Stimulated activated CD4-positive, alpha-beta T cell treated with anti-CD3 and anti-CD28 coated beads, Interleukin-1b, Interleukin-23, amount 100 ng/mL, for 4 hours (primary cell): Measurements from ENCODE around the gene ZSWIM5.
A peak's percentile ranks its signal among the peaks of the same experiment; 100 is the strongest.
"Not testable (repeated sequence)": the region's sequence is repeated elsewhere in the genome, so short reads cannot be mapped to it uniquely, and the experiment has no call there.

Experiments
- DNase-seq, 2 donors: peaks; one replicate each; pipeline ENCODE4 v3.0.0-alpha.2; 2020; ENCODE audit warnings: low read depth in 2 of 2

The ZSWIM5 gene

GRCh38 chr1:45205011-45205909 lies 1.1 kb downstream of the ZSWIM5 start:
- DNase-seq, result peak in 1 of 2 donors; percentile 9

DNA sequence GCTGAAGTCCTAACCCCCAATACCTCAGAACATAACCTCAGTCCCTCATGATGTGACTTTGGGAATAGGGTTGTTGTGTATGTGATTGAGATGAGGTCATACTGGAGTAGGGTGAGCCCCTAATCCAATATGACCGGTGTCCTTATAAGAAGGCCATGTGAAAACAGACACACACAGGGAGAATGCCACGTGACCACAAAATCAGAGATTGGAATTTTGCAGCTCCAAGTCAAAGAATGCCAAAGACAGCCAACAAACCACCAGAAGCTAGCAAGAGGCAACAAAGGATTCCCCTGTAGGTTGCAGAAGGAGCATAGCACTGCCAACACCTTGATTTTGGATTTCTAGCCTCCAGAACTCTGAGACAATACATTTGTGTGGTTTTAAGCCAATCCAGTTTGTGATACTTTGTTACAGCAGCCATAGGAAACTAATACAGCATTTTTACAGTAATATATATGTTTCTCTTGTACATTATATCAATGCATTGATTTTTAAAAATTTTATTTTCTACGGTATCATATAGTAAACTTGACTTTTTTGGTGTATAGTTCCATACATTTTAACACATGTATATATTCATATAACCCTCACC lies 5.4 kb downstream of the ZSWIM5 start:
- no peak for DNase-seq

DNA sequence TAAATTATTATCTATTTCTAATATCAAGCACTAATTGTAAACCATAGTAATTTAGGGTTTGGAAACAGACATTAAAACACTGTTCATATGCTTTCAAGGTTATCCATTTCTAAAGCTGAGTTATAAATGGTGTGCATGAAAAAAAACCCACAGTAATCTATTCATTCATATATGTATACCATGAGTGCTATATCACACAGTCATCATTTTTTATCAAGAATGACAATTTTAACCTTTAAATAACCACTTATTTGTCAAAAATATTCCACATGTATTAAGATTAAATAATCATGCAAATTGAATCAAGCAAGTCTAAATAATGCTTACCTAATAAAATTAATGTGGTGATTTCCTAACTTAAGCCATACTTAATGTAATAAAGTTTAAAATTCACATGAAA lies 6.0 kb downstream of the ZSWIM5 start:
- no peak for DNase-seq

- no peak for DNase-seq
These were observed 8.2 kb downstream of the ZSWIM5 start for GRCh38 chr1:45198185-45198584.

- no peak for DNase-seq
These were observed 9.5 kb downstream of the ZSWIM5 start for GRCh38 chr1:45196863-45197262.

DNA sequence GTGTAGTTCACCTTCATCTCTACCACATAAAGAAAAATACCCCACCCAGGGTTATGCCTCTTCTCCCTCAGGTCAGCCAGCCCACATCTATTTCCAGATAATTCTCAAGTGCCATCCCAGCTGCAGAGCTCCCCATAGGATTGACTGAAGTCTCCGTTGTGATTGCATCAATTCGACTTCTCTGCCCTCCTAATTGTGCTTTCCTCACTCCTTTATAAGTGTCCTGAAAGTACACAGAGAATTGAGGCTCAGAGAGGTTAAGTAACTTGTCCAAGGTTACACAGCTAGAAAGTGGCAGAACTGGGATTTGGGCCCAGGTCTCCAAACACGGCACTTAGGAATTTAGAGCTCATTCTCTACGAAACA lies 15.0 kb downstream of the ZSWIM5 start:
- DNase-seq, result no peak

DNA sequence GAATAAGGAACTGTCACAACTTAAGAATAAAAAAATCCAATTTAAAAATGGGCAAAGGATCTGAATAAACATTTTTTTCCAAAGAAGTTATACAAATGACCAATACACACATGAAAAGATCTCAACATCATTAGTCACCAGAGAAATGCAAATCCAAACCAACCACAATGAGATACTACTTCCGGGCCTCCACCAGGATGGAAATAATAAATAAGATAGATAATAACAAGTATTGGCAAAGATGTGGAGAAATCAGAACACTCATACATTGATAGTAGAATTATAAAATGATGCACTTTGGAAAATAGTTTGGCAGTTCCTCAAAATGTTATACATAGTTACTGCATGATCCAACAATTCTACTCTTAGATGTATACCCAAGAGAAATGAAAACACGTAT lies 18.7 kb downstream of the ZSWIM5 start:
- DNase-seq, result no peak

GRCh38 chr1:45179918-45180519 lies 26.4 kb downstream of the ZSWIM5 start:
- not testable (repeated sequence) for DNase-seq

- no peak for DNase-seq
These were observed 29.0 kb downstream of the ZSWIM5 start for GRCh38 chr1:45177452-45177851.

GRCh38 chr1:45172764-45173163 lies 33.6 kb downstream of the ZSWIM5 start:
- DNase-seq, result no peak

DNA sequence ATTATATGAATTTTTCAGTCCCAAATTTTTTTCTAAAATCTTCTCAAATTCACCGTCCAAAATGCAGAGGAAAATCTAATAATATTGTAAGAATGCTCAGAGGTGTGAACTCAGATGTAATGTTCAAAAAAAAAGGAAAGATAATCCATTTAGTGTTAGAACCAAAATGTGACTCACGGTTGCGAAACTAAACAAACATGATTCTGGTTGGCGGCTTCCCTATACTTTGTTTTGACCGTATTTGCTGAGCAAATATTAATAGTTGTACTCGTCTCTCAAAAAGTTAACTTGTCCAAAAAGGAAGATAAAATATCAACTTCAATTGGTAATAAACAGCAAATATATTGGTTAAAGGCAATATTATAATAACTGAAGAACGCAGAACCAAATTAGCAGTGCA lies 34.4 kb downstream of the ZSWIM5 start:
- no peak for DNase-seq

GRCh38 chr1:45171575-45171974 lies 34.8 kb downstream of the ZSWIM5 start:
- no peak for DNase-seq

DNA sequence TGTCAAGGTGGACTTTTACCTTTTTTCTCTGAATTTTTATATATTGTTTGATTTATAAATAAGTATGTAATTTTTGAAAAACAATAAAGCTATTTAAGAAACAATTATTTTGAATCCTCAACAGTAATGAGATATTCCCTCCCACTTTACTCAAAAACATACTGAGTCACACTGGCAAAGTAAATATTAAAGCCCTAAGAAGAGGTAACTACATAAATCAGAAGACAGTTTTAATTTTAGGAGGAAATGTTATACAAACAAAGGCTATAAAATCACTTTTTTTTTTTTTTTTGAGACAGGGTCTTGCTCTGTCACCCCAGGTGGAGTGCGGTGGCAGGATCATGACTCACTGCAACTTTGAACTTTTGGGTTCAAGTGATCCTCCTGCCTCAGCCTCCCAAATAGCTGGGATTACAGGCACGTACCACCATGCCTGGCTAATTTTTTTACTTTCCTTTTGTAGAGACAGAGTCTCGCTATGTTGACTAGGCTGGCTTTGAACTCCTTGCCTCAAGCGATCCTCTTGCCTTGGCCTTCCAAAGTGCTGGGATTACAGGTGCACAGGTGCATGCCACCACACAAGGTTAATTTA lies 36.2 kb downstream of the ZSWIM5 start:
- DNase-seq, result no peak

DNA sequence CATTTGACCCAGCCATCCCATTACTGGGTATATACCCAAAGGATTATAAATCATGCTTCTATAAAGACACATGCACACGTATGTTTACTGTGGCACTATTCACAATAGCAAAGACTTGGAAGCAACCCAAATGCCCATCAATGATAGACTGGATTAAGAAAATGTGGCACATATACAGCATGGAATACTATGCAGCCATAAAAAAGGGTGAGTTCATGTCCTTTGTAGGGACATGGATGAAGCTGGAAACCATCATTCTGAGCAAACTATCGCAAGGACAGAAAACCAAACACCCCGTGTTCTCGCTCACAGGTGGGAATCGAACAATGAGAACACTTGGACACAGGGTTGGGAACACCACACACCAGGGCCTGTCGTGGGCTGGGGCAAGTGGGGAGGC lies 38.5 kb downstream of the ZSWIM5 start:
- DNase-seq, result not testable (repeated sequence)

DNA sequence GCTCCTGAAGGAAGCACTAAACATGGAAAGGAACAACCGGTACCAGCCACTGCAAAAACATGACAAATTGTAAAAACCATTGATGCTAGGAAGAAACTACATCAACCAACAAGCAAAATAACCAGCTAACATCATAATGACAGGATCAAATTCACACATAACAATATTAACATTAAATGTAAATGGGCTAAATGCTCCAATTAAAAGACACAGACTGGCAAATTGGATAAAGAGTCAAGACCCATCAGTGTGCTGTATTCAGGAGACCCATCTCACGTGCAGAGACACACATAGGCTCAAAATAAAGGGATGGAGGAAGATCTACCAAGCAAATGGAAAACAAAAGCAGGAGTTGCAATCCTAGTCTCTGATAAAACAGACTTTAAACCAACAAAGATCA lies 42.1 kb downstream of the ZSWIM5 start:
- not testable (repeated sequence) for DNase-seq

- not testable (repeated sequence) for DNase-seq
These were observed 43.3 kb downstream of the ZSWIM5 start for GRCh38 chr1:45163111-45163510.

DNA sequence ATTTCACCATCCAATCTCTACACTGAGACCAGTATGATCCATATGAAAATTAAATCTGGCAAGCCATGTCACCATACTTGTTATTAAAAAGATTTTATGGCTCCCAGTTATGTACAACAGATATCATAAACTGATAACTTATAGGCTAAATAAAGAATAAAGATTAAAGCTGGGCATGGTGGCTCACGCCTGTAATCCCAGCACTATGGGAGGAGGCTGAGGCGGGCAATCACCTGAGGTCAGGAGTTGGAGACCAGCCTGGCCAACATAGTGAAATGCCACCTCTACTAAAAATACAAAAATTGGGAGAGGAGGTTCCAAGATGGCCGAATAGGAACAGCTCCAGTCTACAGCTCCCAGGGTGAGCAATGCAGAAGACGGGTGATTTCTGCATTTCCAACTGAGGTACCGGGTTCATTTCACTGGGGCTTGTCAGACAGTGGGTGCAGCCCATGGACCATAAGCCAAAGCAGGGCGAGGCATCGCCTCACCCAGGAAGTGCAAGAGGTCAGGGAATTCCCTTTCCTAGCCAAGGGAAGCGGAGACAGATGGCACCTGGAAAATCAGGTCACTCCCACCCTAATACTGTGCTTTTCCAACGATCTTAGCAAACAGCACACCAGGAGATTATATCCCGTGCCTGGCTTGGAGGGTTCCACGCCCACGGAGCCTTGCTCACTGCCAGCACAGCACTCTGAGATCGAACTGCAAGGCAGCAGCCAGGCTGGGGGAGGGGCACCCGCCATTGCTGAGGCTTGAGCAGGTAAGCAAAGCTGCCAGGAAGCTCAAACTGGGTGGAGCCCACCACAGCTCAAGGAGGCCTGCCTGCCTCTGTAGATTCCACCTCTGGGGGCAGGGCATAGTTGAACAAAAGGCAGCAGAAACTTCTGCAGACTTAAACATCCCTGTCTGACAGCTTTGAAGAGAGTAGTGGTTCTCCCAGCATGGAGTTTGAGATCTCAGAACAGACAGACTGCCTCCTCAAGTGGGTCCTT lies 44.1 kb downstream of the ZSWIM5 start:
- DNase-seq, result not testable (repeated sequence)

GRCh38 chr1:45155957-45156356 lies 50.4 kb downstream of the ZSWIM5 start:
- no peak for DNase-seq

DNA sequence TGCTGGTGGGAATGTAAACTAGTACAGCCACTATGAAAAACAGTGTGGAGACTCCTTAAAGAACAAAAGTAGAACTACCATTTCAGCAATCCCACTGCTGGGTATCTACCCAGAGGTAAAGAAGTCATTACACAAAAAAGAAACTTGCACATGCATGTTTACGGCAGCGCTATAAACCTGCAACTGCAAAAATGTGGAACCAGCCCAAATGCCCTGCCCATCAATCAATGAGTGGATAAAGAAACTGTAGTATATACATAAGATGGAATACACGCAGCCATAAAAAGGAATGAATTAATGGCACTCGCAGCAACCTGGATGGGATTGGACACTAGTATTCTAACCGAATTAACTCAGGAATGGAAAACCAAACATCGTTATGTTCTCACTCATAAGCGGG lies 51.0 kb downstream of the ZSWIM5 start:
- no peak for DNase-seq

- no peak for DNase-seq
These were observed 54.3 kb downstream of the ZSWIM5 start for GRCh38 chr1:45152126-45152525.

- DNase-seq, result no peak
These were observed 58.1 kb downstream of the ZSWIM5 start for GRCh38 chr1:45148209-45148825.
